Mesendoderm (in vitro differentiated cells): Measurements from ENCODE around the gene GALNT6.

ENCODE experiments used
- DNase-seq: peaks from one replicate; pipeline ENCODE4 v3.0.0; 2013
- H2AK5ac ChIP-seq: 2 replicates; pipeline ENCODE4 v1.6.1; 2013; ENCODE audit warnings: low read length, inconsistent platforms
- H2BK120ac ChIP-seq: 2 replicates; pipeline ENCODE4 v1.6.1; 2013; ENCODE audit warnings: low read depth, mild to moderate bottlenecking, low read length, moderate library complexity, mixed read lengths
- H2BK15ac ChIP-seq: replicated peaks from 2 replicates; pipeline ENCODE4 v1.6.1; 2013; ENCODE audit warnings: low read depth, mild to moderate bottlenecking, moderate library complexity
- H2BK5ac ChIP-seq: 2 replicates; pipeline ENCODE4 v1.6.1; 2013; ENCODE audit warnings: low read length, inconsistent platforms
- H3K18ac ChIP-seq: 2 replicates; pipeline ENCODE4 v1.6.1; 2013; ENCODE audit warnings: mild to moderate bottlenecking, low read length, mixed read lengths
- H3K23ac ChIP-seq: one replicate; pipeline ENCODE4 v1.6.1; 2013; ENCODE audit warnings: low read length
- H3K27ac ChIP-seq: 2 replicates; pipeline ENCODE4 v1.5.1; 2013; ENCODE audit warnings: low read depth, mild to moderate bottlenecking, inconsistent platforms, low read length, moderate library complexity
- H3K27me3 ChIP-seq: 2 replicates; pipeline ENCODE4 v1.6.1; 2013; ENCODE audit warnings: low read length, control low read depth, mild to moderate bottlenecking, inconsistent platforms; ENCODE audit not compliant: insufficient read depth, poor library complexity
- H3K36me3 ChIP-seq: 2 replicates; pipeline ENCODE4 v1.6.1; 2013; ENCODE audit warnings: low read length, inconsistent platforms; ENCODE audit not compliant: control insufficient read depth, insufficient read depth
- H3K4ac ChIP-seq: one replicate; pipeline ENCODE4 v1.6.1; 2013; ENCODE audit warnings: low read depth, mild to moderate bottlenecking, low read length, moderate library complexity
- H3K4me1 ChIP-seq: 2 replicates; pipeline ENCODE4 v1.6.1; 2013; ENCODE audit warnings: low read depth, low read length, inconsistent platforms; ENCODE audit not compliant: control insufficient read depth
- H3K4me2 ChIP-seq: 2 replicates; pipeline ENCODE4 v1.6.1; 2013; ENCODE audit warnings: low read length
- H3K4me3 ChIP-seq: 2 replicates; pipeline ENCODE4 v1.5.1; 2013; ENCODE audit warnings: mild to moderate bottlenecking, low read length
- H3K56ac ChIP-seq: one replicate; pipeline ENCODE4 v1.6.1; 2013; ENCODE audit warnings: low read length
- H3K79me1 ChIP-seq: 2 replicates; pipeline ENCODE4 v1.6.1; 2013; ENCODE audit warnings: low read length, inconsistent platforms
- H3K79me2 ChIP-seq: 2 replicates; pipeline ENCODE4 v1.6.1; 2013; ENCODE audit warnings: mild to moderate bottlenecking, low read length; ENCODE audit not compliant: control insufficient read depth, insufficient read depth
- H3K9ac ChIP-seq: 2 replicates; pipeline ENCODE4 v1.6.1; 2013; ENCODE audit warnings: low read length, inconsistent platforms
- H4K5ac ChIP-seq: one replicate; pipeline ENCODE4 v1.6.1; 2013; ENCODE audit warnings: low read length
- H4K8ac ChIP-seq: one replicate; pipeline ENCODE4 v1.6.1; 2013; ENCODE audit warnings: low read depth, mild to moderate bottlenecking, control low read depth, low read length, moderate library complexity
- WGBS: extraction: QIAGEN DNeasy Blood & Tissue Kit; methylation state at CpG from one replicate; pipeline ENCODE4 v1.1.7; 2013; ENCODE audit warnings: low lambda C conversion rate, missing lambda C conversion rate; ENCODE audit not compliant: insufficient coverage; ENCODE audit errors: extremely low coverage; 5-methylcytosine and 5-hydroxymethylcytosine counted together

GALNT6 gene

DNA sequence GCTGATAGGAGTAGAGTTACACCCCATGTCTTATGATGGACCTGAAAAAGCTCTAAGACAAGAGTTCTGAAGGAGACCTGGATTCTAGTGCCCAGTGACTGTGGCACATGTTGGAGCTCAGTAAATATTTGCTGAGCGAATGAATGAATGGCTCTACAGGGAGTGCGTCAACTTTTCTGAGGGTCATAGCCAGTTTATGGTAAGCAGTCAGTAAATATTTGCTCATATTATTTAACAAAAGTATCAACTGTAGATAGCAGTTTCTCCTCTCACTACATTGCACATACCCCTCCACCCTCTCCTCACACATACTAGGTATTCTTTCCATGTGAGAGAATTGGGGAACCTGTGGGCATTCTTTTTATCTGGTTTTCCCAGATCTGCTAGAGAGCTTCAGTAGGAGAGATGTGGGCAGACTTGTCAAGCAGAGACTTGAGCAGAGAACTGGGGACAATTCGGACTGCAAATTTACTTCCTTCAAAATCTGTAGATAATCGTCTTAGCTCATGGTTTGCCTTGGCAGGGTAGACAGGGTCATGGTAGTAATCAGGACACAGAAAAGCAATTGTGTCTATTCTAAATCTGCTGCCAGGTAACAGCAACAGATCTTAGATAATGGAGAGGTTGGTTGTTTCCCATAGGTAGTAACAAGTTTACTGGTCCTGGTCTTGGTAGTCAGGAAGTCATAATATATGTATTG lies 39.1 kb upstream of the GALNT6 start:
- DNase-seq: no peak
- Histone ChIP-seq H2BK15ac (no peak overlapping the region), H3K9ac (no peak overlapping the region), H3K4me1 (peaks cover 9% of the 10 kb centered on the region), H4K5ac (no peak overlapping the region), H3K79me1 (no peaks in the 10 kb centered on the region), H2BK120ac (no peak overlapping the region), H3K36me3 (no peaks in the 10 kb centered on the region), H4K8ac (no peak overlapping the region), H3K23ac (no peak overlapping the region), H2AK5ac (peak overlapping the region; percentile 35), H3K56ac (no peak overlapping the region), H3K4ac (no peak overlapping the region), H3K4me2 (no peak overlapping the region), H3K27me3 (no peaks in the 10 kb centered on the region), H3K27ac (no peak overlapping the region), H2BK5ac (no peak overlapping the region), H3K79me2 (no peaks in the 10 kb centered on the region), H3K18ac (peak overlapping the region; percentile 46), H3K4me3 (no peak overlapping the region)
- WGBS: no CpG with 5 or more reads among the region's 4 CpGs

- no peak overlapping the region for H2BK5ac ChIP-seq
- H2BK15ac ChIP-seq: no peak overlapping the region
- no peak overlapping the region for H2AK5ac ChIP-seq
- no peak overlapping the region for H2BK120ac ChIP-seq
- H3K23ac ChIP-seq: no peak overlapping the region
- H4K5ac ChIP-seq: no peak overlapping the region
- H3K18ac ChIP-seq: peak overlapping the region; percentile 46
- H3K27ac ChIP-seq: no peak overlapping the region
- H3K4ac ChIP-seq: no peak overlapping the region
- H3K27me3 ChIP-seq: no peaks in the 10 kb centered on the region
- no peak for DNase-seq
- no peak overlapping the region for H3K9ac ChIP-seq
- no peak overlapping the region for H3K4me2 ChIP-seq
- H3K79me2 ChIP-seq: no peaks in the 10 kb centered on the region
- no peaks in the 10 kb centered on the region for H3K79me1 ChIP-seq
- WGBS: no CpG with 5 or more reads among the region's 4 CpGs
- peaks cover 9% of the 10 kb centered on the region for H3K4me1 ChIP-seq
- no peak overlapping the region for H3K4me3 ChIP-seq
- H3K56ac ChIP-seq: no peak overlapping the region
- no peaks in the 10 kb centered on the region for H3K36me3 ChIP-seq
- no peak overlapping the region for H4K8ac ChIP-seq
These were observed 38.5 kb upstream of the GALNT6 start for GRCh38 chr12:51429700-51430099.

DNA sequence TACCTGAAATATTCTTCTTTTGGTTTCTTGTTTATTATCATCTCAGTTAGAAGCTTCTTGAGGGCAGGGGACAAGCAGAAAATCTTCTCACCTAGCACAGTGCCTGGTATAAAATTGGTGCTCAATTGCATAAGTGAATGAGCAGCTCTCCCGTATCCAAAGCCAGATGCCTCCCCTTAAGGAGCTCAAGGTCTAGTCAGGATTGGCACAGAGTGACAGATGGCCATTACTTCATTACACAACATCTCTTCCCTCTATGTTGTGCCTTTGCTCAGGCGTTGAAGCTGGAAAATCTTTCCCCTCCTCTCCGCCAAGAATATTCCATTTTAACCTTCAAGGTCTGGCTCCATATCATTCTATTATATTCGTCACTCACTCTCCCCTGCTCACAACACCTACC lies 37.0 kb upstream of the GALNT6 start:
- H3K18ac ChIP-seq: no peak overlapping the region
- WGBS: no CpG with 5 or more reads among the region's 4 CpGs

DNA sequence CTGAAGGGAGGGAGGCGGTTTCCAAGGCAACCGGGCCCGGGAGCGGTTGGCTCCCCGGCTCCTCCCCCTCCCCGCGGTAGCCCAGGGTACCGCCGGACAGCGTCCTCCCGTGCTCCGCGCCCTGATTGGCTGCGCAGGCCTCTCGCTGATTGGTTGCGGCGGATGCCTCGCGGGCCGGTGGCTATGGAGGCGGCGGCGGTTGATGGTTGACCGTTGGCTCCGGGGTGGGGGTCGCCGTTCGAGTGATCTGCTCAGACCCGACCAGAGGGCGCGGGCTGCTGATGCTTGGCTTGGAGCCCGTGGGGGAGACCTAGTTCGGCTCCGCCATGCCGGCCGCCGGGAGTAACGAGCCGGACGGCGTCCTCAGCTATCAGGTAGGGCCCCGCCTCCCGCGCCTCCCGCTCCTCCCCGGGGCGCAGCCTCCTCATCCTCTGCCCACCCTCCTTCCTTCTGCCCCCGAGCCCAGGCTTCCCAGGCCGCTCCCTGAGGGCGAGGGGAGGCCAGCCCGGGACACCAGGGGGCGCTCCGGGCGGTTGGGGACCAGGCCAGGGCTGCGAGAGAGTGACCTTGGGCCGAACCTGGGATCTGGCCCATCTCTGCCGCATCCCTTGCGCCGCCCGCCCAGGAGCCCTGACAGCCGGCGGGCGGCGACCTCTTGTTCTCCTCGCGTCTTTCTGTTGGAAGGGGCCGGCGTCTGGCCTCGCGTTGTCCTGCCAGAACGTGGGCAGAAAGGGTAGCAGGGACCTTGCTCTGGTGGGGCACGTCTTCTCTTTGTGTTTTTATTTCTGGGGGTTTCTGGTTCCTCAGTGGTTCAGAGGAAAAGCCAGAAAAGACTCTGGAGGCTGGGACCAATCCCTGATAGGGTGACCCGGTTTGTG lies 33.7 kb upstream of the GALNT6 start, which contains the start of gene SLC4A8:
TSS of gene SLC4A8 (plus strand) at position 170 of the 878 bp plus-strand sequence. CDS start at position 327, 157 bp downstream.
- H2BK5ac ChIP-seq: peak within 1 kb of the TSS; percentile 35

More for the DNA sequence above, 37.0 kb upstream of the GALNT6 start:
- H3K27me3 ChIP-seq: no peaks in the 10 kb centered on the region
- H3K9ac ChIP-seq: peak overlapping the region; percentile 26
- H3K36me3 ChIP-seq: no peaks in the 10 kb centered on the region
- peak overlapping the region; percentile 66 for H3K56ac ChIP-seq
- H3K4me3 ChIP-seq: no peak overlapping the region
- H3K79me2 ChIP-seq: no peaks in the 10 kb centered on the region
- H4K8ac ChIP-seq: no peak overlapping the region
- H3K27ac ChIP-seq: peak overlapping the region; percentile 39
- no peaks in the 10 kb centered on the region for H3K79me1 ChIP-seq
- no peak for DNase-seq
- no peak overlapping the region for H4K5ac ChIP-seq
- no peak overlapping the region for H2BK120ac ChIP-seq
- peaks cover 9% of the 10 kb centered on the region for H3K4me1 ChIP-seq
- peak overlapping the region; percentile 60 for H2BK5ac ChIP-seq
- no peak overlapping the region for H3K4ac ChIP-seq
- H3K4me2 ChIP-seq: no peak overlapping the region
- no peak overlapping the region for H2AK5ac ChIP-seq
- no peak overlapping the region for H3K23ac ChIP-seq
- H2BK15ac ChIP-seq: no peak overlapping the region

DNA sequence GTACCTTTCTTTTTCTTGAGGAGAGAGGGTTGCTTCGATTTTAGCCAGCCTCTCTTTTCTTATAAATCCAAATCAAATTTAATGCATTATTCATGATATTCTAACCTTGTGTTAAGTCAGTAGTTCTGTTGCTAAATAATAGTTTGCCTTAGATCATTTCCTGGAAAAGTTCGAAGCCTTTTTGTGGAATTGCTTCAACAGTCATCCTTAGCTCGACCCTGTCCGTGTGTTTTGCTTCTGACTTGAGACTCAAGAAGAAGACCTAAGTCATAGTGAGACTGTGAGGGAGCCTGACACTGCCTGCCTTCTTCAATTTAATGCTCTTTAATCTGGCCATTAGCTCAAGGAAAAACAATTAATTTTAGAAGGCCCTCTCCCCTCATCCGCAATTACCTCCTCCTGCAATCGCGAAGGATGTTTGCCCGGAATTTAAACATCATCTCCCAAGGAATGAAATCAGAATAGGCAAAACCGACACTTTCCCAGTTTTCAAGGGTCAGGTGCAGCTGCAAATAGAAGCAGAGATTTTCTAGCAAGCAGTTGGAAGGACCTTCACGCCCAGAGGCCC lies 33.0 kb upstream of the GALNT6 start:
- DNase-seq: no peak
- Histone ChIP-seq H4K5ac (no peak overlapping the region), H3K18ac (no peak overlapping the region), H3K4me3 (no peak overlapping the region), H2AK5ac (no peak overlapping the region), H3K56ac (no peak overlapping the region), H3K27me3 (no peaks in the 10 kb centered on the region), H3K4ac (no peak overlapping the region), H3K9ac (no peak overlapping the region), H3K79me1 (no peaks in the 10 kb centered on the region), H3K79me2 (no peaks in the 10 kb centered on the region), H3K23ac (no peak overlapping the region), H2BK15ac (no peak overlapping the region), H3K36me3 (no peaks in the 10 kb centered on the region), H2BK5ac (no peak overlapping the region), H4K8ac (no peak overlapping the region), H3K4me2 (no peak overlapping the region), H2BK120ac (no peak overlapping the region), H3K27ac (no peak overlapping the region), H3K4me1 (peaks cover 5% of the 10 kb centered on the region)
- WGBS: no CpG with 5 or more reads among the region's 10 CpGs

More for the DNA sequence above, 33.7 kb upstream of the GALNT6 start, which contains the start of gene SLC4A8:
- Histone ChIP-seq H2AK5ac (no peak within 1 kb of the TSS), H3K36me3 (no peaks in the 10 kb centered on the region), H3K18ac (no peak within 1 kb of the TSS), H3K56ac (peak within 1 kb of the TSS; percentile 80), H3K27me3 (no peaks in the 10 kb centered on the region), H3K4me3 (peak within 1 kb of the TSS; percentile 54), H4K5ac (no peak within 1 kb of the TSS), H3K79me1 (no peaks in the 10 kb centered on the region), H3K9ac (peak within 1 kb of the TSS; percentile 46), H3K4ac (no peak within 1 kb of the TSS), H2BK15ac (no peak within 1 kb of the TSS), H3K4me1 (peaks cover 6% of the 10 kb centered on the region), H4K8ac (no peak within 1 kb of the TSS), H3K27ac (peak within 1 kb of the TSS; percentile 51), H2BK120ac (no peak within 1 kb of the TSS), H3K79me2 (no peaks in the 10 kb centered on the region), H3K4me2 (peak within 1 kb of the TSS; percentile 58), H3K23ac (peak within 1 kb of the TSS; percentile 37)
- DNase-seq: peak; percentile 98
- no CpG with 5 or more reads among the region's 73 CpGs for WGBS
